ENCODE measurements around the gene ATP2A2. TPM values are rescaled to one million over a fixed set of nuclear protein-coding genes. Genes with fewer than 3 reads are reported as not detected.

Gene ATP2A2
- total and polyA plus RNA-seq, 10 donors = 7.8 to 143 (median 107) TPM

DNA sequence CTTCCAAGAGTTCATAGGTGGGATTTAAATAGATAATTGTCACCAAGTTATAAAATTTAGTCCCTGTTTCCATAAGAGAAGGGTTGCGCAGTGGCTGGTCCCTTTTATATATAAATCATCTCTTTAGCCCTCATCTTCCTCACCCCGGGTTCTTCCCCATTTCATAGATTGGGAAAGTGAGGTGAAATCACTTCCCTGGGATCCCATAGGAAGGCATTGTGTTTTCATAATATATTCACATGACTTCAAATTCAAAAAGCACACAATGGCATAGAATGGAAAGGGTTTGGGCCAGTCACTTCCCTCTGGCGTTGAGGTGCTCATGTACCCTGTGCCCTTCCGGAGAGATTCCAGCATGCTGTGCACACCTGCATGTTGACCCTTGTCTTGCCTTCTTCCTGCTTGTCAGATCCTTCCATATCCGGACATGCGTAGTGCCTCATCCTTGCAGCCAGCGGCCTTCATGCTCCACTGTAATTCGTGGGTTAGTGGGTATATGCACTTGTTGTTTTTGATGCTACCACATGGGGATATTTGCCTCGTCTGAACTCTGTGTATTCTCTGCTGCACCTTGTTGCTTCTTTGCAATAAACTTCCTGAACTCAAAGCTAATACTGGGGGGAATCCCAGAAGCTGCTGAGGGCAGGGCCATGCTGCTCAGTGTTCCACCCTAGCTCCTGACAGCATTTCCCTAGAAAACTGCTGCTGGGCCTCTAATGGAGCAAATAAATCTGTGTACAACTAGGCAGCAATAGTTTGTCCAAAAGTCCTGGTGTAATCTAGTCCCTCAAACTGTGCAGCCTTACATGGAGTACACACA lies 62.9 kb downstream of the ATP2A2 start:
- no peaks in the 10 kb centered on the region for H3K27me3 ChIP-seq (replicated peaks in 1 of 7)
- H3K9me3 ChIP-seq = no peaks in the 10 kb centered on the region
- H3K27ac ChIP-seq = peak overlapping the region in 2 of 8 donors; percentile 31 to 40
- peaks cover 0 to 11% (median 6%) of the 10 kb centered on the region in 6 donors for H3K4me1 ChIP-seq
- TF ChIP-seq CTCF (IDR thresholded peaks at IDR 0.05 in 8 of 11, conservative IDR thresholded peaks at IDR 0.05 in 3 of 11) = no peak
- TF ChIP-seq POLR2AphosphoS5 (IDR thresholded peaks at IDR 0.05) = no peak
- TF ChIP-seq POLR2A (IDR thresholded peaks at IDR 0.05) = no peak
- intact Hi-C loops (cut with DNase I; ENCODE audit: low total_unique reads) = no loop called here
- H3K4me3 ChIP-seq = no peak overlapping the region
- DNase-seq = no peak
- WGBS, 5 donors = 76 to 86% (median 81%) methylated on average over 9 of the region's 9 CpGs
- H3K36me3 ChIP-seq = peaks cover 11 to 100% (median 99%) of the 10 kb centered on the region in 6 donors

GRCh38 chr12:110344657-110345056 lies 63.6 kb downstream of the ATP2A2 start:
- intact Hi-C loops (cut with DNase I; ENCODE audit: low total_unique reads) = no loop called here
- peak overlapping the region in 2 of 8 donors; percentile 31 to 40 for H3K27ac ChIP-seq
- peaks cover 0 to 18% (median 11%) of the 10 kb centered on the region in 6 donors for H3K4me1 ChIP-seq
- TF ChIP-seq POLR2AphosphoS5 (IDR thresholded peaks at IDR 0.05) (no peak), CTCF (IDR thresholded peaks at IDR 0.05 in 8 of 11, conservative IDR thresholded peaks at IDR 0.05 in 3 of 11) (no peak), POLR2A (IDR thresholded peaks at IDR 0.05) (no peak)
- no peak overlapping the region for H3K4me3 ChIP-seq
- DNase-seq = no peak
- peaks cover 11 to 100% (median 97%) of the 10 kb centered on the region in 6 donors for H3K36me3 ChIP-seq
- no peaks in the 10 kb centered on the region for H3K27me3 ChIP-seq (replicated peaks in 1 of 7)
- H3K9me3 ChIP-seq = no peaks in the 10 kb centered on the region
- WGBS, 5 donors = 93 to 97% (median 95%) methylated on average over 11 of the region's 11 CpGs

DNA sequence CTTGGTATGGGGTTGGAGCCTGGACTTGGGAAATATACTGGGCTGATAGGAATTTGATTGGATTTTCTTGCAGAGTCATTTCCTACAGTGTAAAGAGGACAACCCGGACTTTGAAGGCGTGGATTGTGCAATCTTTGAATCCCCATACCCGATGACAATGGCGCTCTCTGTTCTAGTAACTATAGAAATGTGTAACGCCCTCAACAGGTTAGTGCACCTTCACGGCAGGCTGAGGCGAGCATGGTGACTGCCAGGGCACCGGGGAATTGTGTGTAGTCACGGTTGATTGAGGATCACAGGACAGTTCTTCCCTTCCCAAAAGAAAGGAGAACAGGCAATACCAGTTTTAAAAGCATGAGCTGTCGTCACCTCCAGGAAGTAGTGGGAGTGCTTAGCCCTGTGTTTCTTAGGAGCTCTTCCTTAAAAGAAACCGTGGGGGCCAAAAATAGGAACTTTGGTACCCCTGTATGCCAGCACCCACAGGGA lies 64.2 kb downstream of the ATP2A2 start:
- Histone ChIP-seq H3K27me3 (replicated peaks in 1 of 7) (no peaks in the 10 kb centered on the region), H3K9me3 (no peaks in the 10 kb centered on the region), H3K36me3 (peaks cover 11 to 97% (median 92%) of the 10 kb centered on the region in 6 donors), H3K4me1 (peaks cover 0 to 22% (median 14%) of the 10 kb centered on the region in 6 donors), H3K4me3 (no peak overlapping the region), H3K27ac (peak overlapping the region in 2 of 8 donors; percentile 31 to 40)
- WGBS, 5 donors = 51 to 77% (median 63%) methylated on average over 11 of the region's 11 CpGs
- intact Hi-C loops (cut with DNase I; ENCODE audit: low total_unique reads) = no loop called here
- no peak for TF ChIP-seq POLR2AphosphoS5 (IDR thresholded peaks at IDR 0.05)
- TF ChIP-seq CTCF (IDR thresholded peaks at IDR 0.05 in 8 of 11, conservative IDR thresholded peaks at IDR 0.05 in 3 of 11) = no peak
- TF ChIP-seq POLR2A (IDR thresholded peaks at IDR 0.05) = no peak
- no peak for DNase-seq

GRCh38 chr12:110345963-110346362 lies 64.9 kb downstream of the ATP2A2 start:
- H3K9me3 ChIP-seq = no peaks in the 10 kb centered on the region
- H3K27ac ChIP-seq = peak overlapping the region in 2 of 8 donors; percentile 10 to 31
- TF ChIP-seq POLR2A (IDR thresholded peaks at IDR 0.05) (no peak), CTCF (IDR thresholded peaks at IDR 0.05 in 8 of 11, conservative IDR thresholded peaks at IDR 0.05 in 3 of 11) (no peak), POLR2AphosphoS5 (IDR thresholded peaks at IDR 0.05) (no peak)
- H3K4me1 ChIP-seq = peaks cover 0 to 25% (median 15%) of the 10 kb centered on the region in 6 donors
- H3K4me3 ChIP-seq = no peak overlapping the region
- H3K36me3 ChIP-seq = peaks cover 8 to 97% (median 85%) of the 10 kb centered on the region in 6 donors
- WGBS, 5 donors = 84 to 89% (median 86%) methylated on average over 8 to 12 of the region's 12 CpGs
- DNase-seq = no peak
- intact Hi-C loops (cut with DNase I; ENCODE audit: low total_unique reads) = no loop called here
- no peaks in the 10 kb centered on the region for H3K27me3 ChIP-seq (replicated peaks in 1 of 7)
